Mesothelial cell of epicardium (in vitro differentiated cells): Measurements from ENCODE around the gene SLC43A3. TPM values are rescaled to one million over a fixed set of nuclear protein-coding genes. Genes with fewer than 3 reads are reported as not detected.
"Not testable (repeated sequence)": the region's sequence is repeated elsewhere in the genome, so short reads cannot be mapped to it uniquely, and the experiment has no call there.

ENCODE experiments used
- DNase-seq, 2 experiments: peaks; one replicate each; pipeline ENCODE4 v3.0.0; 2021; ENCODE audit warnings: low spot score in 2 of 2; ENCODE audit not compliant: unreplicated experiment in 2 of 2
- H3K27ac Mint-ChIP-seq: 2 replicates; pipeline ENCODE4 v1.8.0; 2021; ENCODE audit warnings: mixed read lengths
- H3K27me3 Mint-ChIP-seq: 2 replicates; pipeline ENCODE4 v1.8.0; 2021; ENCODE audit warnings: low read depth, mixed read lengths
- H3K36me3 Mint-ChIP-seq: 2 replicates; pipeline ENCODE4 v1.8.0; 2021; ENCODE audit warnings: mixed read lengths
- H3K4me1 Mint-ChIP-seq: 2 replicates; pipeline ENCODE4 v1.8.0; 2021; ENCODE audit warnings: mixed read lengths
- H3K4me3 Mint-ChIP-seq: 2 replicates; pipeline ENCODE4 v1.8.0; 2021; ENCODE audit warnings: mild to moderate bottlenecking, moderate library complexity, mixed read lengths
- H3K9me3 Mint-ChIP-seq: 2 replicates; pipeline ENCODE4 v1.8.0; 2021; ENCODE audit warnings: mixed read lengths
- CTCF ChIP-seq: fragments of 200-600 bp; sonication (generic); IDR thresholded peaks from one replicate; pipeline ENCODE4 v1.5.0; 2021; ENCODE audit warnings: antibody characterized with exemption; ENCODE audit not compliant: unreplicated experiment
- total RNA-seq: library from RNA; stranded (reverse); gene quantifications from 3 replicates; pipeline ENCODE4 v1.2.1, GENCODE V29; 2021

Gene SLC43A3
- total RNA-seq, 1 donor from 2014 or later = 11.8 TPM

GRCh38 chr11:57407010-57407920, 19.7 kb downstream of the SLC43A3 start:
- H3K9me3 Mint-ChIP-seq = no peaks in the 10 kb centered on the region
- no peaks in the 10 kb centered on the region for H3K4me1 Mint-ChIP-seq
- peaks cover 20% of the 10 kb centered on the region for H3K36me3 Mint-ChIP-seq
- no peak overlapping the region for H3K27ac Mint-ChIP-seq
- H3K27me3 Mint-ChIP-seq = peaks cover 7% of the 10 kb centered on the region
- no peak for DNase-seq
- no peak for TF ChIP-seq CTCF
- H3K4me3 Mint-ChIP-seq = no peak overlapping the region

- TF ChIP-seq CTCF = no peak
- no peak overlapping the region for H3K27ac Mint-ChIP-seq
- peaks cover 20% of the 10 kb centered on the region for H3K36me3 Mint-ChIP-seq
- H3K27me3 Mint-ChIP-seq = peaks cover 7% of the 10 kb centered on the region
- H3K4me3 Mint-ChIP-seq = no peak overlapping the region
- no peaks in the 10 kb centered on the region for H3K4me1 Mint-ChIP-seq
- no peak for DNase-seq
- H3K9me3 Mint-ChIP-seq = no peaks in the 10 kb centered on the region
These were observed 20.5 kb downstream of the SLC43A3 start for GRCh38 chr11:57406337-57406904.

GRCh38 chr11:57405271-57405860, 21.6 kb downstream of the SLC43A3 start:
- Mint-ChIP-seq H3K27me3 (peaks cover 13% of the 10 kb centered on the region), H3K27ac (no peak overlapping the region), H3K36me3 (peaks cover 15% of the 10 kb centered on the region), H3K4me1 (no peaks in the 10 kb centered on the region), H3K9me3 (no peaks in the 10 kb centered on the region), H3K4me3 (no peak overlapping the region)
- no peak for TF ChIP-seq CTCF
- DNase-seq = no peak

- Mint-ChIP-seq H3K4me3 (no peak overlapping the region), H3K27me3 (peaks cover 13% of the 10 kb centered on the region), H3K27ac (no peak overlapping the region), H3K4me1 (no peaks in the 10 kb centered on the region), H3K36me3 (peaks cover 6% of the 10 kb centered on the region), H3K9me3 (no peaks in the 10 kb centered on the region)
- DNase-seq = no peak
- TF ChIP-seq CTCF = no peak
These were observed 23.1 kb downstream of the SLC43A3 start for GRCh38 chr11:57403802-57404147.

- not testable (repeated sequence) for H3K4me3 Mint-ChIP-seq, H3K4me1 Mint-ChIP-seq, H3K27ac Mint-ChIP-seq, H3K9me3 Mint-ChIP-seq, H3K36me3 Mint-ChIP-seq, DNase-seq
- H3K27me3 Mint-ChIP-seq = peaks cover 13% of the 10 kb centered on the region
These were observed 23.7 kb downstream of the SLC43A3 start for GRCh38 chr11:57403003-57403801.
